CD14-positive monocyte (primary cell): ENCODE data around the gene GOLT1B. TPM values are rescaled to one million over a fixed set of nuclear protein-coding genes. Genes with fewer than 3 reads are reported as not detected.

Experiments used
- DNase-seq, 3 donors: peaks; one replicate each; pipeline ENCODE4 v3.0.0-alpha.2; 2011 to 2022
- H2AFZ ChIP-seq: 2 replicates; pipeline ENCODE4 v1.6.0; 2012; ENCODE audit warnings: mild to moderate bottlenecking, low read depth, low read length, inconsistent platforms; ENCODE audit not compliant: insufficient read depth, poor library complexity, severe bottlenecking
- H3K27ac ChIP-seq, 2 donors: 1 replicate in 1 of 2; 2 replicates in 1 of 2; pipeline ENCODE4 v1.5.1; 2012 to 2013; ENCODE audit warnings: low read length in 2 of 2, control low read depth in 1 of 2, inconsistent platforms in 1 of 2, low read depth in 1 of 2, mild to moderate bottlenecking in 1 of 2
- H3K27me3 ChIP-seq, 2 donors: one replicate each; pipeline versions ENCODE4 v1.6.0 to v1.6.1; 2011 to 2013; ENCODE audit warnings: low read length in 2 of 2; ENCODE audit not compliant: control insufficient read depth in 2 of 2, insufficient read depth in 2 of 2
- H3K36me3 ChIP-seq, 2 donors: replicated peaks in 1 of 2; 1 replicate in 1 of 2; 2 replicates in 1 of 2; pipeline versions ENCODE4 v1.5.1 to v1.6.1; 2012 to 2013; ENCODE audit warnings: low read length in 2 of 2, control low read depth in 1 of 2, inconsistent platforms in 1 of 2, mild to moderate bottlenecking in 1 of 2; ENCODE audit not compliant: insufficient read depth in 2 of 2, control insufficient read depth in 1 of 2
- H3K4me1 ChIP-seq, 2 donors: 1 replicate in 1 of 2; 2 replicates in 1 of 2; pipeline versions ENCODE4 v1.5.1 to v1.6.1; 2012 to 2013; ENCODE audit warnings: low read length in 2 of 2, control low read depth in 1 of 2, inconsistent platforms in 1 of 2, mild to moderate bottlenecking in 1 of 2, moderate library complexity in 1 of 2; ENCODE audit not compliant: insufficient read depth in 2 of 2, control insufficient read depth in 1 of 2
- H3K4me2 ChIP-seq: replicated peaks from 2 replicates; pipeline ENCODE3; 2012; ENCODE audit warnings: low read length, moderate library complexity, mild to moderate bottlenecking; ENCODE audit not compliant: poor library complexity, severe bottlenecking; ENCODE audit errors: extremely low read depth
- H3K4me3 ChIP-seq, 3 experiments: fragments of 200-600 bp in 1 of 3; sonication (generic) in 1 of 3; replicated peaks in 1 of 3; 1 replicate in 2 of 3; 2 replicates in 1 of 3; pipeline ENCODE4 v1.5.1; 2011 to 2013; ENCODE audit warnings: low read length in 3 of 3, mild to moderate bottlenecking in 3 of 3, control low read depth in 2 of 3, low read depth in 2 of 3, inconsistent platforms in 1 of 3, moderate library complexity in 1 of 3
- H3K79me2 ChIP-seq: 2 replicates; pipeline ENCODE4 v1.6.0; 2012; ENCODE audit warnings: mild to moderate bottlenecking, control low read depth, inconsistent platforms, low read length, moderate library complexity; ENCODE audit not compliant: insufficient read depth
- H3K9ac ChIP-seq: 2 replicates; pipeline ENCODE4 v1.6.0; 2017; ENCODE audit warnings: low read length, mild to moderate bottlenecking; ENCODE audit not compliant: insufficient read depth, poor library complexity, severe bottlenecking
- H3K9me3 ChIP-seq, 2 donors: replicated peaks in 1 of 2; 1 replicate in 1 of 2; 2 replicates in 1 of 2; pipeline versions ENCODE4 v1.5.1 to v1.6.1; 2012 to 2013; ENCODE audit warnings: low read length in 2 of 2, control low read depth in 1 of 2; ENCODE audit not compliant: control insufficient read depth in 1 of 2, insufficient read depth in 1 of 2
- H4K20me1 ChIP-seq: 2 replicates; pipeline ENCODE4 v1.6.0; 2012; ENCODE audit warnings: mild to moderate bottlenecking, low read length, control low read depth, moderate library complexity; ENCODE audit not compliant: insufficient read depth
- H3K27ac Mint-ChIP-seq, 7 donors: one replicate each; pipeline ENCODE4 v1.8.0; 2020; ENCODE audit warnings: mild to moderate bottlenecking in 7 of 7, mixed read lengths in 7 of 7, moderate library complexity in 6 of 7, inconsistent platforms in 2 of 7
- H3K27me3 Mint-ChIP-seq, 3 donors: one replicate each; pipeline ENCODE4 v1.8.0; 2021 to 2022; ENCODE audit warnings: low read depth in 3 of 3, mild to moderate bottlenecking in 3 of 3, mixed read lengths in 3 of 3, moderate library complexity in 3 of 3, inconsistent platforms in 1 of 3
- H3K36me3 Mint-ChIP-seq, 2 donors: one replicate each; pipeline ENCODE4 v1.8.0; 2020; ENCODE audit warnings: mixed read lengths in 2 of 2, inconsistent platforms in 1 of 2, mild to moderate bottlenecking in 1 of 2
- H3K4me1 Mint-ChIP-seq: one replicate; pipeline ENCODE4 v1.8.0; 2020; ENCODE audit warnings: mild to moderate bottlenecking, mixed read lengths
- H3K4me3 Mint-ChIP-seq, 2 donors: one replicate each; pipeline ENCODE4 v1.8.0; 2020; ENCODE audit warnings: mild to moderate bottlenecking in 2 of 2, mixed read lengths in 2 of 2, moderate library complexity in 1 of 2
- H3K9me3 Mint-ChIP-seq, 7 donors: one replicate each; pipeline ENCODE4 v1.8.0; 2020 to 2022; ENCODE audit warnings: mixed read lengths in 7 of 7, mild to moderate bottlenecking in 6 of 7, moderate library complexity in 6 of 7, inconsistent platforms in 2 of 7
- WGBS: methylation state at CpG from one replicate; pipeline ENCODE4 v1.1.5; 2013; ENCODE audit warnings: missing lambda C conversion rate; ENCODE audit not compliant: insufficient coverage; 5-methylcytosine and 5-hydroxymethylcytosine counted together
- intact Hi-C, 2 donors: fragments of 100-400 bp; cut with micrococcal nuclease; formaldehyde crosslinking; loops; one replicate each; pipeline versions ENCODE4 v1.15.0 to v1.15.1; 2023
- polyA plus RNA-seq, 3 donors: library from polyadenylated mRNA; depleted of rRNA in 1 of 3; unstranded in 2 of 3; stranded (reverse) in 1 of 3; fragments of 300-500 nt in 2 of 3; fragments of >200 nt in 1 of 3; fragmentation: Illumina TruSeq in 2 of 3; gene quantifications; 1 replicate in 2 of 3; 2 replicates in 1 of 3; pipeline ENCODE4 v1.2.3, GENCODE V29; 2012 to 2021
- TF ChIP-seq, protein P1 (sequence below): fragments of 200-600 bp; IDR thresholded peaks from one replicate; pipeline ENCODE4 v1.8.0; 2022; ENCODE audit warnings: antibody characterized with exemption, mild to moderate bottlenecking

GOLT1B gene
- polyA plus RNA-seq, 3 donors, result 14.0 to 24.5 (median 21.4) TPM

GRCh38 chr12:21539797-21540196 lies 38.2 kb downstream of the GOLT1B start:
- Histone ChIP-seq H3K4me3 (no peak overlapping the region), H3K4me1 (no peaks in the 10 kb centered on the region), H3K27me3 (no peaks in the 10 kb centered on the region), H3K36me3 (no peaks in the 10 kb centered on the region), H3K27ac (no peak overlapping the region), H2AFZ (no peak overlapping the region), H3K9ac (no peak overlapping the region), H3K9me3 (no peaks in the 10 kb centered on the region), H4K20me1 (no peaks in the 10 kb centered on the region), H3K79me2 (no peaks in the 10 kb centered on the region), H3K4me2 (no peak overlapping the region)
- Mint-ChIP-seq H3K4me3 (no peak overlapping the region), H3K36me3 (no peaks in the 10 kb centered on the region), H3K27me3 (peaks cover 0 to 3% (median 2%) of the 10 kb centered on the region in 3 donors), H3K4me1 (no peaks in the 10 kb centered on the region), H3K27ac (no peak overlapping the region), H3K9me3 (no peaks in the 10 kb centered on the region)
- TF ChIP-seq, protein P1, sequence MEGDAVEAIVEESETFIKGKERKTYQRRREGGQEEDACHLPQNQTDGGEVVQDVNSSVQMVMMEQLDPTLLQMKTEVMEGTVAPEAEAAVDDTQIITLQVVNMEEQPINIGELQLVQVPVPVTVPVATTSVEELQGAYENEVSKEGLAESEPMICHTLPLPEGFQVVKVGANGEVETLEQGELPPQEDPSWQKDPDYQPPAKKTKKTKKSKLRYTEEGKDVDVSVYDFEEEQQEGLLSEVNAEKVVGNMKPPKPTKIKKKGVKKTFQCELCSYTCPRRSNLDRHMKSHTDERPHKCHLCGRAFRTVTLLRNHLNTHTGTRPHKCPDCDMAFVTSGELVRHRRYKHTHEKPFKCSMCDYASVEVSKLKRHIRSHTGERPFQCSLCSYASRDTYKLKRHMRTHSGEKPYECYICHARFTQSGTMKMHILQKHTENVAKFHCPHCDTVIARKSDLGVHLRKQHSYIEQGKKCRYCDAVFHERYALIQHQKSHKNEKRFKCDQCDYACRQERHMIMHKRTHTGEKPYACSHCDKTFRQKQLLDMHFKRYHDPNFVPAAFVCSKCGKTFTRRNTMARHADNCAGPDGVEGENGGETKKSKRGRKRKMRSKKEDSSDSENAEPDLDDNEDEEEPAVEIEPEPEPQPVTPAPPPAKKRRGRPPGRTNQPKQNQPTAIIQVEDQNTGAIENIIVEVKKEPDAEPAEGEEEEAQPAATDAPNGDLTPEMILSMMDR, result no peak
- no peak for DNase-seq
- intact Hi-C loops, result no loop called here

- no peaks in the 10 kb centered on the region for H3K36me3 ChIP-seq
- no peaks in the 10 kb centered on the region for H3K27me3 ChIP-seq
- TF ChIP-seq, protein P1, result no peak
- 100% methylated on average over 1 of the region's 6 CpGs for WGBS
- no peaks in the 10 kb centered on the region for H3K79me2 ChIP-seq
- Mint-ChIP-seq H3K27ac (no peak overlapping the region), H3K27me3 (peaks cover 0 to 3% (median 2%) of the 10 kb centered on the region in 3 donors), H3K9me3 (no peaks in the 10 kb centered on the region), H3K4me3 (no peak overlapping the region), H3K36me3 (no peaks in the 10 kb centered on the region), H3K4me1 (no peaks in the 10 kb centered on the region)
- no peak overlapping the region for H3K4me3 ChIP-seq
- no peak for DNase-seq
- no peak overlapping the region for H3K27ac ChIP-seq
- no peak overlapping the region for H3K9ac ChIP-seq
- H4K20me1 ChIP-seq, result no peaks in the 10 kb centered on the region
- H2AFZ ChIP-seq, result no peak overlapping the region
- no peaks in the 10 kb centered on the region for H3K9me3 ChIP-seq
- no peaks in the 10 kb centered on the region for H3K4me1 ChIP-seq
- intact Hi-C loops, result no loop called here
- no peak overlapping the region for H3K4me2 ChIP-seq
Observed at GRCh38 chr12:21541773-21542172, 40.2 kb downstream of the GOLT1B start.
